A549 (cell line): ENCODE measurements around the gene BLTP2. TPM values are rescaled to one million over a fixed set of nuclear protein-coding genes. Genes with fewer than 3 reads are reported as not detected.

Experiments
- ATAC-seq, 2 experiments: fragments of 200-7000 bp in 1 of 2; fragments of >200 bp in 1 of 2; cut with Nextera tagmentation in 1 of 2; cut with Tn5 transposase in 1 of 2; 3 replicates each; pipeline versions ENCODE4 v1.8.0 to v1.9.1; 2018 to 2020; ENCODE audit warnings: mild to moderate bottlenecking in 1 of 2, moderate library complexity in 1 of 2
- CTCF ChIA-PET: fragments of 300-600 bp; sonication (Branson Sonifier 250); formaldehyde crosslinking; extraction: SDS; loops from one replicate; lab custom pipeline; 2021; ENCODE audit warnings: antibody characterized with exemption, inconsistent platforms; lab: Yijun Ruan, JAX
- POLR2A ChIA-PET: fragments of 350-600 bp; formaldehyde crosslinking; extraction: SDS; loops from one replicate; lab custom pipeline; 2021; ENCODE audit warnings: antibody characterized with exemption, inconsistent platforms; lab: Yijun Ruan, JAX
- DNase-seq, 2 experiments: peaks; one replicate each; pipeline versions ENCODE4 v3.0.0 to v3.0.0-alpha.2; 2011 to 2016; ENCODE audit warnings: low read depth in 1 of 2, low spot score in 1 of 2
- FAIRE-seq: peaks from 2 replicates; lab custom pipeline; 2011; peaks lifted over from hg19 to GRCh38; lab: Jason Lieb, UNC
- H3K27ac ChIP-seq, 2 experiments: fragments of >200 bp; sonication (Bioruptor Twin); formaldehyde crosslinking; 3 replicates each; pipeline ENCODE4 v1.5.1; 2016 to 2017
- H3K4me1 ChIP-seq: fragments of >200 bp; sonication (Bioruptor Twin); formaldehyde crosslinking; 3 replicates; pipeline ENCODE4 v1.6.1; 2016
- H3K4me2 ChIP-seq: fragments of >200 bp; sonication (Bioruptor Twin); formaldehyde crosslinking; 3 replicates; pipeline ENCODE4 v1.6.1; 2016
- H3K4me3 ChIP-seq: fragments of >200 bp; sonication (Bioruptor Twin); formaldehyde crosslinking; 3 replicates; pipeline ENCODE4 v1.5.1; 2016
- H3K9me3 ChIP-seq: fragments of >200 bp; sonication (Bioruptor Twin); formaldehyde crosslinking; 3 replicates; pipeline ENCODE4 v1.6.1; 2016
- CBX8 ChIP-seq: fragments of 200-600 bp; sonication (generic); IDR thresholded peaks from 2 replicates; pipeline ENCODE4 v1.6.1; 2016
- CHD4 ChIP-seq: fragments of 200-600 bp; sonication (generic); IDR thresholded peaks from 2 replicates; pipeline ENCODE4 v1.6.1; 2016; ENCODE audit warnings: antibody characterized with exemption, mild to moderate bottlenecking, borderline replicate concordance
- EP300 ChIP-seq, 2 experiments: fragments of >200 bp; sonication (Bioruptor Twin); formaldehyde crosslinking; IDR thresholded peaks; 2 replicates in 1 of 2; 3 replicates in 1 of 2; pipeline ENCODE4 v1.6.1; 2016 to 2017
- ESRRA ChIP-seq: fragments of 150-350 bp; IDR thresholded peaks from 2 replicates; pipeline ENCODE4 v1.6.1; 2014; ENCODE audit warnings: mild to moderate bottlenecking, low read length, borderline replicate concordance
- FOSL2 ChIP-seq, 2 experiments: fragments of 450-650 bp in 1 of 2; fragments of >200 bp in 1 of 2; sonication (Bioruptor Twin) in 1 of 2; formaldehyde crosslinking; IDR thresholded peaks; 2 replicates each; pipeline versions ENCODE4 v1.5.0 to v1.6.1; 2016 to 2020; ENCODE audit warnings: mild to moderate bottlenecking in 1 of 2, moderate library complexity in 1 of 2
- GATA3 ChIP-seq: IDR thresholded peaks from 2 replicates; pipeline ENCODE4 v1.6.1; 2012; ENCODE audit warnings: borderline replicate concordance
- HOXB13 ChIP-seq: fragments of 250-450 bp; sonication (Bioruptor Pico); IDR thresholded peaks from 2 replicates; pipeline ENCODE4 v1.5.0; 2020; ENCODE audit warnings: low read depth, mild to moderate bottlenecking, moderate library complexity
- JUN ChIP-seq, 2 experiments: fragments of >200 bp; sonication (Bioruptor Twin); formaldehyde crosslinking; IDR thresholded peaks; 2 replicates in 1 of 2; 3 replicates in 1 of 2; pipeline ENCODE4 v1.6.1; 2016 to 2017
- MAZ ChIP-seq: fragments of 150-350 bp; IDR thresholded peaks from 2 replicates; pipeline ENCODE4 v1.6.1; 2014; ENCODE audit warnings: antibody characterized with exemption, low read depth, low read length, borderline replicate concordance
- NFE2L2 ChIP-seq: fragments of 150-350 bp; conservative IDR thresholded peaks from 2 replicates; pipeline ENCODE4 v1.6.1; 2014; ENCODE audit warnings: low read length
- RAD21 ChIP-seq, 2 experiments: fragments of >200 bp in 1 of 2; sonication (Bioruptor Twin) in 1 of 2; formaldehyde crosslinking in 1 of 2; IDR thresholded peaks in 1 of 2; conservative IDR thresholded peaks in 1 of 2; 2 replicates in 1 of 2; 3 replicates in 1 of 2; pipeline ENCODE4 v1.6.1; 2012 to 2018; ENCODE audit warnings: inconsistent platforms in 1 of 2
- SMC3 ChIP-seq: fragments of >200 bp; sonication (Bioruptor Twin); formaldehyde crosslinking; IDR thresholded peaks from 3 replicates; pipeline ENCODE4 v1.6.1; 2018; ENCODE audit warnings: inconsistent platforms
- SREBF2 ChIP-seq: fragments of 450-650 bp; IDR thresholded peaks from 2 replicates; pipeline ENCODE4 v1.6.1; 2014; ENCODE audit warnings: mild to moderate bottlenecking, moderate library complexity
- TFCP2L1 ChIP-seq: fragments of 250-450 bp; sonication (Bioruptor Pico); IDR thresholded peaks from 2 replicates; pipeline ENCODE4 v1.5.0; 2021; ENCODE audit warnings: mild to moderate bottlenecking
- TP53 ChIP-seq: fragments of 250-450 bp; sonication (Bioruptor Pico); IDR thresholded peaks from 2 replicates; pipeline ENCODE4 v1.5.0; 2021; ENCODE audit warnings: mild to moderate bottlenecking, moderate library complexity
- ZC3H11A ChIP-seq: fragments of 450-650 bp; IDR thresholded peaks from 2 replicates; pipeline ENCODE4 v1.6.1; 2014; ENCODE audit warnings: antibody characterized with exemption, mild to moderate bottlenecking
- ZNF302 ChIP-seq: fragments of 250-450 bp; sonication (Bioruptor Pico); IDR thresholded peaks from 2 replicates; pipeline ENCODE4 v1.9.0; 2021; ENCODE audit warnings: inconsistent platforms, mild to moderate bottlenecking, moderate library complexity
- ZSCAN20 ChIP-seq: fragments of 250-450 bp; sonication (Bioruptor Pico); IDR thresholded peaks from 2 replicates; pipeline ENCODE4 v1.8.0; 2022; ENCODE audit warnings: mild to moderate bottlenecking, moderate library complexity
- WGBS: methylation state at CpG from one replicate; pipeline ENCODE4 v1.1.6; 2017; ENCODE audit errors: missing lambda C conversion rate; 5-methylcytosine and 5-hydroxymethylcytosine counted together
- polyA plus RNA-seq, 4 experiments: library from polyadenylated mRNA; depleted of rRNA in 3 of 4; stranded (reverse); fragments of >200 nt; fragmentation: RNase III in 1 of 4; extraction: RNeasy Plus Mini Kit Qiagen cat#74134 plus additional on column Dnase treatment in 1 of 4; gene quantifications; 2 replicates in 3 of 4; 3 replicates in 1 of 4; pipeline ENCODE4 v1.2.3, GENCODE V29; 2011 to 2017
- TF ChIP-seq, protein P1 (sequence below): fragments of >200 bp; sonication (Bioruptor Twin); formaldehyde crosslinking; IDR thresholded peaks from 2 replicates; pipeline ENCODE4 v1.6.1; 2016
- TF ChIP-seq, protein P2 (sequence below): IDR thresholded peaks from 2 replicates; pipeline ENCODE4 v1.6.1; 2012; ENCODE audit warnings: low read depth, borderline replicate concordance
- TF ChIP-seq, protein P3 (sequence below): fragments of 450-650 bp; IDR thresholded peaks from 2 replicates; pipeline ENCODE4 v1.6.1; 2014; ENCODE audit warnings: antibody characterized with exemption
- TF ChIP-seq, protein P4 (sequence below): fragments of 200-600 bp; sonication (generic); IDR thresholded peaks from 2 replicates; pipeline ENCODE4 v1.6.1; 2016; ENCODE audit warnings: antibody characterized with exemption, mild to moderate bottlenecking, moderate library complexity
- TF ChIP-seq, protein P5 (sequence below): IDR thresholded peaks from 2 replicates; pipeline ENCODE4 v1.6.1; 2012

Gene BLTP2
- polyA plus RNA-seq, 2 of the 4 experiments (the other 2 are of a cell fraction), result 81.1 to 150 TPM

DNA sequence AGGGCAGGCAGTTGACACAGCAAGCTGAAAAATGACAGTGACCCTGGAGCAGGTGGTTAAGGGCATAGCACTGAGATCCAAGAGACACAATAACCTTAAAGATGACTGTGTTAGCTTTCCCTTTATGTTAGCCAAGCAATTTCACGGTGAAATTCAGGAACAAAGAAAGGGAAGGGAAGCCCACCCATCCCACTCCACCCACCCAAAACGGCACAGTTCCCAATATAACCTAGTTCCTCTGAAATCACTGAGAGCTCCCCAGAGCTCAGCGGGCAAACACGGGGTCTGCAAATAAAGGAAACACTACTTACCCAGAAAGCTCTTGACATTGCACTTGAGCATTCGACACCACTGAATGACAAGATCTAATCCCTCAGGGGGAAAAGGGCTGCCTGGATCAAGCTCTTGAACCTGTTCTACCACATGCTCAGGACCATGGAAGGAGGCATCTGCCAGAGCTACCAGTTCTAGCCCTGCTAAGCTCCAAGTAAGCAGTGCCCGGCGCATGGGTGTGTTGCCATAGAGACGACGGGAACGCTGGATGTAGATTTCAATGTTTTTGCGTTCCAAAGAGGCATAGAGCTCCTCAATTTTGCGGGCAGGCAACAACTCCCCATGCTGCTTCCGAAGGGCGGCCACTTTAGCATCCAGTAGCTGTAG, 10.6 kb downstream of the BLTP2 start:
- Histone ChIP-seq H3K4me1 (no peaks in the 10 kb centered on the region), H3K4me3 (no peak overlapping the region), H3K4me2 (no peak overlapping the region), H3K27ac (no peak overlapping the region), H3K9me3 (no peaks in the 10 kb centered on the region)
- no peak for FAIRE-seq
- ATAC-seq, result no peak
- ChIA-PET POLR2A (interaction anchor here (0.5 to 3.3 kb wide), 3 partner anchors 10 to 295 kb away, joined by 3 to 21 read pairs (median 4); partner anchors contain the start of genes BLTP2, SDF2 and SUPT6H), CTCF (interaction anchor here (0.5 to 10.5 kb wide), 8 partner anchors 10 to 258 kb away, joined by 3 to 90 read pairs (median 7); partner anchors contain the start of gene BLTP2)
- no peak for DNase-seq
- TF ChIP-seq MAZ, result no peak
- TF ChIP-seq SREBF2, result no peak
- no peak for TF ChIP-seq EP300 (IDR thresholded peaks at IDR 0.05)
- TF ChIP-seq, protein P1, sequence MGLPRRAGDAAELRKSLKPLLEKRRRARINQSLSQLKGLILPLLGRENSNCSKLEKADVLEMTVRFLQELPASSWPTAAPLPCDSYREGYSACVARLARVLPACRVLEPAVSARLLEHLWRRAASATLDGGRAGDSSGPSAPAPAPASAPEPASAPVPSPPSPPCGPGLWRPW, result no peak
- no peak for TF ChIP-seq ZC3H11A
- TF ChIP-seq, protein P2, sequence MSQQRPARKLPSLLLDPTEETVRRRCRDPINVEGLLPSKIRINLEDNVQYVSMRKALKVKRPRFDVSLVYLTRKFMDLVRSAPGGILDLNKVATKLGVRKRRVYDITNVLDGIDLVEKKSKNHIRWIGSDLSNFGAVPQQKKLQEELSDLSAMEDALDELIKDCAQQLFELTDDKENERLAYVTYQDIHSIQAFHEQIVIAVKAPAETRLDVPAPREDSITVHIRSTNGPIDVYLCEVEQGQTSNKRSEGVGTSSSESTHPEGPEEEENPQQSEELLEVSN, result no peak
- TF ChIP-seq NFE2L2, result no peak
- TF ChIP-seq, protein P3, sequence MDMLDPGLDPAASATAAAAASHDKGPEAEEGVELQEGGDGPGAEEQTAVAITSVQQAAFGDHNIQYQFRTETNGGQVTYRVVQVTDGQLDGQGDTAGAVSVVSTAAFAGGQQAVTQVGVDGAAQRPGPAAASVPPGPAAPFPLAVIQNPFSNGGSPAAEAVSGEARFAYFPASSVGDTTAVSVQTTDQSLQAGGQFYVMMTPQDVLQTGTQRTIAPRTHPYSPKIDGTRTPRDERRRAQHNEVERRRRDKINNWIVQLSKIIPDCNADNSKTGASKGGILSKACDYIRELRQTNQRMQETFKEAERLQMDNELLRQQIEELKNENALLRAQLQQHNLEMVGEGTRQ, result no peak
- no peak for TF ChIP-seq ZSCAN20 (CRISPR knock-in tag)
- no peak for TF ChIP-seq RAD21 (conservative IDR thresholded peaks at IDR 0.05 in 1 of 2, IDR thresholded peaks at IDR 0.05 in 1 of 2)
- no peak for TF ChIP-seq ZNF302
- no peak for TF ChIP-seq CHD4
- no peak for TF ChIP-seq CBX8
- TF ChIP-seq TP53 (CRISPR knock-in tag), result no peak
- TF ChIP-seq, protein P4, sequence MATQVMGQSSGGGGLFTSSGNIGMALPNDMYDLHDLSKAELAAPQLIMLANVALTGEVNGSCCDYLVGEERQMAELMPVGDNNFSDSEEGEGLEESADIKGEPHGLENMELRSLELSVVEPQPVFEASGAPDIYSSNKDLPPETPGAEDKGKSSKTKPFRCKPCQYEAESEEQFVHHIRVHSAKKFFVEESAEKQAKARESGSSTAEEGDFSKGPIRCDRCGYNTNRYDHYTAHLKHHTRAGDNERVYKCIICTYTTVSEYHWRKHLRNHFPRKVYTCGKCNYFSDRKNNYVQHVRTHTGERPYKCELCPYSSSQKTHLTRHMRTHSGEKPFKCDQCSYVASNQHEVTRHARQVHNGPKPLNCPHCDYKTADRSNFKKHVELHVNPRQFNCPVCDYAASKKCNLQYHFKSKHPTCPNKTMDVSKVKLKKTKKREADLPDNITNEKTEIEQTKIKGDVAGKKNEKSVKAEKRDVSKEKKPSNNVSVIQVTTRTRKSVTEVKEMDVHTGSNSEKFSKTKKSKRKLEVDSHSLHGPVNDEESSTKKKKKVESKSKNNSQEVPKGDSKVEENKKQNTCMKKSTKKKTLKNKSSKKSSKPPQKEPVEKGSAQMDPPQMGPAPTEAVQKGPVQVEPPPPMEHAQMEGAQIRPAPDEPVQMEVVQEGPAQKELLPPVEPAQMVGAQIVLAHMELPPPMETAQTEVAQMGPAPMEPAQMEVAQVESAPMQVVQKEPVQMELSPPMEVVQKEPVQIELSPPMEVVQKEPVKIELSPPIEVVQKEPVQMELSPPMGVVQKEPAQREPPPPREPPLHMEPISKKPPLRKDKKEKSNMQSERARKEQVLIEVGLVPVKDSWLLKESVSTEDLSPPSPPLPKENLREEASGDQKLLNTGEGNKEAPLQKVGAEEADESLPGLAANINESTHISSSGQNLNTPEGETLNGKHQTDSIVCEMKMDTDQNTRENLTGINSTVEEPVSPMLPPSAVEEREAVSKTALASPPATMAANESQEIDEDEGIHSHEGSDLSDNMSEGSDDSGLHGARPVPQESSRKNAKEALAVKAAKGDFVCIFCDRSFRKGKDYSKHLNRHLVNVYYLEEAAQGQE, result no peak
- WGBS, result 92% methylated on average over 14 of the region's 14 CpGs

DNA sequence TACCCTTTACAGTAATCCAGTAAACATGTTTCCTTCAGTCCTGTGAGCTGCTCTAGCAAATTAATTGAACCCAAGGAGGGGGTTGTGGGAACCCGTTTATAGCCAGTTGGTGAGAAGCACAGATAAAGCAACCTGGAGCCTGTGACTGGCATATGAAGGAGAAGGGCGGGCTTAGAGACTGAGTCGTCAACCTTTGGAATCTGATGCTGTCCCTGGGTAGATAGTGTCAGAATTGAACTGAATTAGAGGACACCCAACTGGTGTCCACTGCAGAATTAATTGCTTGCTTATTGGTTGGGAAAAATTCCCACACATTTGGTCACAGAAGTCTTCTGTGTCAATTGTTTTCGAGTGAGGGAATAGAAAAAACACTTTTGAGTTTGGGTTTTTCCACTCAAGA, 18.1 kb downstream of the BLTP2 start:
- FAIRE-seq, result no peak
- no peaks in the 10 kb centered on the region for H3K9me3 ChIP-seq
- TF ChIP-seq HOXB13 (CRISPR knock-in tag) (no peak), ZNF302 (no peak), SMC3 (no peak), TP53 (CRISPR knock-in tag) (no peak), ESRRA (no peak), GATA3 (no peak), FOSL2 (IDR thresholded peaks at IDR 0.05) (no peak), FOSL2 (CRISPR knock-in tag; IDR thresholded peaks at IDR 0.05) (no peak), JUN (IDR thresholded peaks at IDR 0.05) (no peak), CHD4 (no peak), NFE2L2 (no peak), TFCP2L1 (CRISPR knock-in tag) (no peak)
- TF ChIP-seq, protein P5, sequence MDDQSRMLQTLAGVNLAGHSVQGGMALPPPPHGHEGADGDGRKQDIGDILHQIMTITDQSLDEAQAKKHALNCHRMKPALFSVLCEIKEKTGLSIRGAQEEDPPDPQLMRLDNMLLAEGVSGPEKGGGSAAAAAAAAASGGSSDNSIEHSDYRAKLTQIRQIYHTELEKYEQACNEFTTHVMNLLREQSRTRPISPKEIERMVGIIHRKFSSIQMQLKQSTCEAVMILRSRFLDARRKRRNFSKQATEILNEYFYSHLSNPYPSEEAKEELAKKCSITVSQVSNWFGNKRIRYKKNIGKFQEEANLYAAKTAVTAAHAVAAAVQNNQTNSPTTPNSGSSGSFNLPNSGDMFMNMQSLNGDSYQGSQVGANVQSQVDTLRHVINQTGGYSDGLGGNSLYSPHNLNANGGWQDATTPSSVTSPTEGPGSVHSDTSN, result no peak
- TF ChIP-seq, protein P1, result no peak
- TF ChIP-seq, all 56 proteins: peak for 0
- ChIA-PET CTCF (interaction anchor here (1.0 to 2.0 kb wide), 4 partner anchors 11 to 132 kb away, joined by 3 to 9 read pairs (median 4); partner anchors contain the start of gene BLTP2), POLR2A (interaction anchor here (1.5 kb wide), 1 partner anchor 18 kb away, joined by 3 read pairs; the partner anchor contains the start of gene BLTP2)
- no peaks in the 10 kb centered on the region for H3K4me1 ChIP-seq
- WGBS, result 90% methylated on average over 4 of the region's 4 CpGs
- ATAC-seq (no peak), DNase-seq (no peak)
- no peak overlapping the region for H3K4me3 ChIP-seq
- H3K27ac ChIP-seq, result no peak overlapping the region
- no peak overlapping the region for H3K4me2 ChIP-seq
